Spleen (tissue), 11 donors: ENCODE measurements around the gene MYO10. TPM values are rescaled to one million over a fixed set of nuclear protein-coding genes. Genes with fewer than 3 reads are reported as not detected.

Experiments
- DNase-seq: peaks from one replicate; pipeline ENCODE4 v3.0.0-alpha.2; 2020
- H3K27ac ChIP-seq, 8 donors: fragments of 200-600 bp; sonication (generic) in 7 of 8; 1 replicate in 4 of 8; 2 replicates in 4 of 8; pipeline versions ENCODE4 v1.5.0 to v1.8.0; 2016 to 2021; ENCODE audit warnings: inconsistent platforms in 4 of 8, mild to moderate bottlenecking in 4 of 8, moderate library complexity in 1 of 8
- H3K27me3 ChIP-seq, 7 donors: fragments of 200-600 bp; sonication (generic) in 6 of 7; replicated peaks in 1 of 7; 1 replicate in 4 of 7; 2 replicates in 3 of 7; pipeline versions ENCODE4 v1.5.0 to v1.8.0; 2016 to 2021; ENCODE audit warnings: inconsistent platforms in 3 of 7, mild to moderate bottlenecking in 1 of 7
- H3K36me3 ChIP-seq, 6 donors: fragments of 200-600 bp; sonication (generic) in 5 of 6; 1 replicate in 4 of 6; 2 replicates in 2 of 6; pipeline versions ENCODE4 v1.5.0 to v1.8.0; 2016 to 2021; ENCODE audit warnings: inconsistent platforms in 2 of 6
- H3K4me1 ChIP-seq, 6 donors: fragments of 200-600 bp; sonication (generic) in 5 of 6; 1 replicate in 3 of 6; 2 replicates in 3 of 6; pipeline versions ENCODE4 v1.5.0 to v1.8.0; 2016 to 2021; ENCODE audit warnings: inconsistent platforms in 3 of 6
- H3K4me3 ChIP-seq, 8 donors: fragments of 200-600 bp; sonication (generic) in 7 of 8; 1 replicate in 4 of 8; 2 replicates in 4 of 8; pipeline versions ENCODE4 v1.5.0 to v1.8.0; 2016 to 2021; ENCODE audit warnings: inconsistent platforms in 4 of 8, mild to moderate bottlenecking in 4 of 8, moderate library complexity in 2 of 8
- H3K9me3 ChIP-seq, 8 donors: fragments of 200-600 bp; sonication (generic) in 7 of 8; 1 replicate in 4 of 8; 2 replicates in 4 of 8; pipeline versions ENCODE4 v1.5.0 to v1.8.0; 2016 to 2021; ENCODE audit warnings: inconsistent platforms in 4 of 8
- POLR2A ChIP-seq, 3 donors: fragments of 450-650 bp; IDR thresholded peaks; one replicate each; pipeline ENCODE4 v1.5.1; 2017; ENCODE audit warnings: antibody characterized with exemption in 3 of 3, mild to moderate bottlenecking in 1 of 3
- POLR2AphosphoS5 ChIP-seq, 3 donors: sonication (generic); formaldehyde crosslinking; IDR thresholded peaks; one replicate each; pipeline ENCODE4 v1.5.1; 2017; ENCODE audit warnings: antibody characterized with exemption in 3 of 3
- WGBS, 5 donors: extraction: QIAGEN DNeasy Blood & Tissue Kit in 3 of 5; methylation state at CpG; one replicate each; pipeline versions ENCODE4 v1.1.5 to v1.1.7; 2013 to 2018; 5-methylcytosine and 5-hydroxymethylcytosine counted together
- intact Hi-C: fragments of 100-400 bp; cut with DNase I; formaldehyde crosslinking; loops from one replicate; pipeline ENCODE4 v1.15.0; 2023; ENCODE audit warnings: low total_unique reads
- polyA plus RNA-seq, 3 donors: library from polyadenylated mRNA; stranded (reverse); fragments of 200-250 nt; gene quantifications; one replicate each; pipeline ENCODE4 v1.2.1, GENCODE V29; 2013
- total RNA-seq, 7 donors: library from RNA; depleted of rRNA in 3 of 7; stranded (reverse); fragments of >200 nt in 3 of 7; fragmentation: NEBNext Ultra II Directional in 4 of 7; extraction: Animal tissue kit (Norgen Biotek cat#: 25700) in 4 of 7; gene quantifications; one replicate each; pipeline versions ENCODE4 v1.1.0 to v1.2.1, GENCODE V29; 2016 to 2021
- TF ChIP-seq, protein P1 (sequence below), 11 experiments: fragments of 200-600 bp in 7 of 11; fragments of 450-650 bp in 4 of 11; sonication (generic) in 4 of 11; IDR thresholded peaks in 8 of 11; conservative IDR thresholded peaks in 3 of 11; 1 replicate in 7 of 11; 2 replicates in 4 of 11; pipeline versions ENCODE4 v1.4.0 to v1.8.0; 2016 to 2021; ENCODE audit warnings: antibody characterized with exemption in 11 of 11, inconsistent platforms in 4 of 11, mild to moderate bottlenecking in 1 of 11
- donor health status: healthy with polysubstance abuse.
- donor health status: DM: no; HTN: no; CAD: no; lungs with moderate emphysema.
- donor health status: DM: no; HTN: no; CAD: no.
- donor health status: Bipolar disorder and iron deficiency.
- donor health status: healthy.
- donor health status: DM: no; HTN: no; CAD: no.
- donor health status: DM: yes; HTN: yes; CAD: no.

Gene MYO10
- total and polyA plus RNA-seq, 10 donors = 1.1 to 72.8 (median 32.7) TPM

DNA sequence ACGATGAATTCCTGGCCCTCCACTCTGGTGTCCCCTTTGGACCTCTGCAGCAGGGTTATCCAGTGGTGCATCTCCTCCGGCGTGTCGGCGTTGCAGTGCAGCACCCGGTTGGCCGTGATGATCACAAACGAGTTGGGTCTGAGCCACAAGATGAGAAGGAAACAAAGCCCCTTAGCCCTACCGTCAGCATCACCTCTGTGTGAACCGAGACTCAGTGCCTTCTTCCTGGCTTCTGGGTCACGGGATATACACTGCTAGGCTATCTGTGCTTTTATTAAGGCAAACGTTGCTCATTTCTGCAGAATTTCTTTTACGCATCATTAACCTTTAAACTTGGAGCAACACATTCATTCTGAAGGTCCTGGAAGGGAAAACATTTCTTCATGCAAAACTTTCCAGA is 254.2 kb downstream of the MYO10 start:
- intact Hi-C loops = no loop called here
- WGBS, 5 donors = 84 to 93% (median 89%) methylated on average over 13 of the region's 13 CpGs
- no peak overlapping the region for H3K4me3 ChIP-seq
- no peak for DNase-seq
- no peaks in the 10 kb centered on the region for H3K27me3 ChIP-seq
- no peaks in the 10 kb centered on the region for H3K4me1 ChIP-seq
- no peak overlapping the region for H3K27ac ChIP-seq
- no peak for TF ChIP-seq POLR2AphosphoS5 (IDR thresholded peaks at IDR 0.05)
- TF ChIP-seq POLR2A (IDR thresholded peaks at IDR 0.05) = no peak
- TF ChIP-seq, protein P1, sequence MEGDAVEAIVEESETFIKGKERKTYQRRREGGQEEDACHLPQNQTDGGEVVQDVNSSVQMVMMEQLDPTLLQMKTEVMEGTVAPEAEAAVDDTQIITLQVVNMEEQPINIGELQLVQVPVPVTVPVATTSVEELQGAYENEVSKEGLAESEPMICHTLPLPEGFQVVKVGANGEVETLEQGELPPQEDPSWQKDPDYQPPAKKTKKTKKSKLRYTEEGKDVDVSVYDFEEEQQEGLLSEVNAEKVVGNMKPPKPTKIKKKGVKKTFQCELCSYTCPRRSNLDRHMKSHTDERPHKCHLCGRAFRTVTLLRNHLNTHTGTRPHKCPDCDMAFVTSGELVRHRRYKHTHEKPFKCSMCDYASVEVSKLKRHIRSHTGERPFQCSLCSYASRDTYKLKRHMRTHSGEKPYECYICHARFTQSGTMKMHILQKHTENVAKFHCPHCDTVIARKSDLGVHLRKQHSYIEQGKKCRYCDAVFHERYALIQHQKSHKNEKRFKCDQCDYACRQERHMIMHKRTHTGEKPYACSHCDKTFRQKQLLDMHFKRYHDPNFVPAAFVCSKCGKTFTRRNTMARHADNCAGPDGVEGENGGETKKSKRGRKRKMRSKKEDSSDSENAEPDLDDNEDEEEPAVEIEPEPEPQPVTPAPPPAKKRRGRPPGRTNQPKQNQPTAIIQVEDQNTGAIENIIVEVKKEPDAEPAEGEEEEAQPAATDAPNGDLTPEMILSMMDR (IDR thresholded peaks at IDR 0.05 in 8 of 11, conservative IDR thresholded peaks at IDR 0.05 in 3 of 11) = no peak
- no peaks in the 10 kb centered on the region for H3K9me3 ChIP-seq
- peaks cover 0 to 97% (median 30%) of the 10 kb centered on the region in 6 donors for H3K36me3 ChIP-seq

DNA sequence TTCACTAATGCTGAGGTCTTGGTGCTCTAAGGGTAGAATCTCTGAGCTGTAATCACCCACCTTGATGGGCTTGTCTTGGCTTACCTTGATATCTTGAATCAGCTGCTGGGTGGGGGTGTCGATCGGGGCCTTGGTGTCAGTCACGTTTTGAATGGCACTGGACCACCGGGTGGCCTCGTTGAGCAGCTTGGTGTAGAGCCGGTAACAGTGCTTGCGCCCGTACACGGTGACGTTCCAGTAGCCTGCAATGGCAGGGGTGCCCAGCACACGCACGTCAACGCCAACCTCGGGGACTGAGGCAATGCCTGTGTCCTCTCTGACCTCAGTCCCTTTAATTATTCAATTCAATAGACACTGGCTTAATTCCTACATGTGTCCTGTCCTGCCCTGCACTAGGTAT is 256.2 kb downstream of the MYO10 start:
- Histone ChIP-seq H3K27ac (no peak overlapping the region), H3K36me3 (peaks cover 0 to 100% (median 40%) of the 10 kb centered on the region in 6 donors), H3K27me3 (no peaks in the 10 kb centered on the region), H3K9me3 (no peaks in the 10 kb centered on the region), H3K4me3 (no peak overlapping the region), H3K4me1 (no peaks in the 10 kb centered on the region)
- no peak for DNase-seq
- WGBS, 5 donors = 82 to 91% (median 88%) methylated on average over 14 of the region's 14 CpGs
- intact Hi-C loops = no loop called here
- TF ChIP-seq, protein P1 (IDR thresholded peaks at IDR 0.05 in 8 of 11, conservative IDR thresholded peaks at IDR 0.05 in 3 of 11) = no peak
- TF ChIP-seq POLR2AphosphoS5 (IDR thresholded peaks at IDR 0.05) = no peak
- no peak for TF ChIP-seq POLR2A (IDR thresholded peaks at IDR 0.05)

DNA sequence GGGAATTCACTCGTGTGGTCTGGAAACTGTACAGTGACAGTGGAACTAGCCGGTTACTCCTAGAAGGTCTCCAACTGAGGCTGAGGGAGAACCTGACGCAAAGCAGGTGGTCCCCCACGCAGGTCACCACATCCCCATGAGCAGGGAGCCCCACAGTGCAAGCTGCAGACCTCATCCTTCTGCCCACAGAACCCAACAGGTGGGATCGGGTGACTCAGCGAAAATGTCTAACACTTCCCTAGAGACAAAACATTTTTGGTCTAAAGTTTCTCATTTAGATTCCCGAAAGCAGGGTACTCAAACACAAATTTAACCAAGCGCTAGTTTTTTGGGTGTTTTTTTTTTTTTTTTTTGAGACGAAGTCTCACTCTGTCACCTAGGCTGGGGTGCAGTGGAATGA is 256.9 kb downstream of the MYO10 start:
- no peak overlapping the region for H3K4me3 ChIP-seq
- no peak overlapping the region for H3K27ac ChIP-seq
- intact Hi-C loops = no loop called here
- H3K27me3 ChIP-seq = no peaks in the 10 kb centered on the region
- DNase-seq = no peak
- H3K9me3 ChIP-seq = no peaks in the 10 kb centered on the region
- TF ChIP-seq, protein P1 (IDR thresholded peaks at IDR 0.05 in 8 of 11, conservative IDR thresholded peaks at IDR 0.05 in 3 of 11) = no peak
- no peaks in the 10 kb centered on the region for H3K4me1 ChIP-seq
- H3K36me3 ChIP-seq = peaks cover 0 to 100% (median 45%) of the 10 kb centered on the region in 6 donors
- WGBS, 5 donors = 78 to 83% (median 82%) methylated on average over 9 of the region's 9 CpGs

DNA sequence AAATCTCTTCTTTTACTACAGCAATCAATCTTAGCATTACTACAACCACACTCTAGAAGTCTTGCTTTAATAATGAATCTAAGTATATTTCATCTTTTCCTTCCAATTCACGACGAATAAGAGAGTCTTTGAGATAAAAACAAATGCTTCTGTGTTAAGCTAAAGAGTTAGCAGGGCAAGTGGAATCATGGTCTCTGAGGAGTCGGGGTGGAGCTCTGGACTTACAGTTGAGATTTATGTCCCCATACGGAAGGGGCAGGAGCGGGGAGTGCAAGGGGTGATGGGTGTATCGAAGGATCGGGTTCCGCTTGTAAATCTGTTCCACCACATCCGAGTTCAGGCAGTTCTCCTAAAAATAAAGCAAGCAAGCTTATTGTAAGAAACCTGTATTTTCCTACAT is 260.3 kb downstream of the MYO10 start:
- no peak for DNase-seq
- H3K4me1 ChIP-seq = no peaks in the 10 kb centered on the region
- H3K36me3 ChIP-seq = peaks cover 0 to 100% (median 42%) of the 10 kb centered on the region in 6 donors
- WGBS, 5 donors = 83 to 91% (median 91%) methylated on average over 9 of the region's 9 CpGs
- H3K27me3 ChIP-seq = no peaks in the 10 kb centered on the region
- H3K9me3 ChIP-seq = no peaks in the 10 kb centered on the region
- no peak overlapping the region for H3K27ac ChIP-seq
- TF ChIP-seq POLR2A (IDR thresholded peaks at IDR 0.05) (no peak), POLR2AphosphoS5 (IDR thresholded peaks at IDR 0.05) (no peak)
- TF ChIP-seq, protein P1 (IDR thresholded peaks at IDR 0.05 in 8 of 11, conservative IDR thresholded peaks at IDR 0.05 in 3 of 11) = no peak
- intact Hi-C loops = no loop called here
- no peak overlapping the region for H3K4me3 ChIP-seq
